NOMO-1 treated with DMSO at 0.1 percent for 48 hours (cell line): ENCODE data around the gene H2AZ1.

Experiments used
- DNase-seq: peaks from one replicate; lab custom pipeline; 2025; ENCODE audit not compliant: unreplicated experiment; lab: John Stamatoyannopoulos, UW

H2AZ1 gene

DNA sequence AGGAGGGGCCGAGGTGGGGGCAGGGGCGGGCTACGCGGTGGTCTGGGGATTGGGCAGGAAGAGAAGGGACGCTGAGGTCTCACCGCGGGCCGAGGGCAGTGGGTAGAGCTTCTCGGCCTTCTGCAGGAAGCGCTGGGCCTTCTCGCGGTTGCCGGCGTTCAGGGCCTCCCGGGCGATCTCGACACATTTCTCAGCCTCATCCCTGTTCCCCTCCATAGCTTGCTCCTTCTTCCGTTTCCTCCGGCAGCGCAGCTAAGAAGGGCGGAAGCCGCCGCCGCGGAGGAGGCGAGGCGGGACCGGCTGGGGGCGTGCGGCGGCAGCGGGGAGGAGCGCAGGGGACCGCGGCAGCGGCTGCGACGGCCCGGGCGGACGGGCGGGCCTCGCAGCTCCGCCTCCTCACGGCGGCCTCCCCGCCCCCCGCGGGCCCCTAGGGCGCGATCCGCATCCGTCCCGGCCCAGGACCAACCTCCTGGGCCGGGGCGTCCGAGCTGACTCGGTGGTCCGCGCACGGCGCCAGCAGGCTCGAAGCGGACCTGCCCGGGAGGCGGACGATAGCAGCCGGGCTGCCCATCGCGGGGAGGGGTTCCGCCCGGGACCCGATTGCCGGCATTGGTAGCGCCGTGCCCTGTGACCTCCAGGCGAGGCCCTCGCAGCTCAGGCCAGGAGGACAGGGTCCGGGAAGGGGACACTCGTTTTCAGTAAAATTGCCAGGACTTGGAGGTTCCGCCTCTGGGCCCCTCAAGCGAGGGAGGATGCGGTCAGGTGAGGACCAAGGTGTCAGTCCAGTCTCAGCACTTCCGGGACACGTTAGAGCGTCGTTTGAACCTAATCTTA is 3.5 kb downstream of the H2AZ1 start, which contains the start of gene DNAJB14:
DNAJB14 (minus strand) TSS at position 263 of the 834 bp plus-strand sequence; CDS start at position 216, 47 bp downstream.
- DNase-seq, result peak; percentile 76

- no peak for DNase-seq
Observed at GRCh38 chr4:99945718-99946355, 4.2 kb downstream of the H2AZ1 start.

DNA sequence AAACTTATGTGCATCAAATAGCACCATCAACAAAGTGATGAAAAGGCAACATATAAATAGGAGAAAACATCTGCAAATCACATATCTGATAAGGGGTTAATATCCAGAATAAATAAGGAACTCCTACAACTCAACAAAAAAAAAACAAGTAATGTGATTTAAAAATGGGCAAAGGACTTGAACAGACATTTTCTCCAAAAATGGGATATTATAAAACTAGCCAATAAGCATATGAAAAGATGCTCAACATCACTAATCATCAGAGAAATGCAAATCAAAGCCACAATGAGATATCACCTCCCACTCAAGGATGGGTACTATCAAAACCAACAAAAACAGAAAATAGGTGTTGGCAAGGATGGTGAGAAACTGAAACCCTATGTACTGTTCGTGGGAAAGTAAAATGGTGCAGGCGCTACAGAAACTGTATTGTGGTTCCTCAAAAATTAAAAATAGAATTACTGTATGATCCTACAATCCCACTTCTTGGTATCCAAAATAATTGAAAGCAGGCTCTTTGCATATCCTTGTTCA is 6.1 kb downstream of the H2AZ1 start:
- DNase-seq, result no peak

GRCh38 chr4:99938243-99938753 is 11.8 kb downstream of the H2AZ1 start:
- DNase-seq, result no peak

- DNase-seq, result peak; percentile 12
Observed at GRCh38 chr4:99934891-99935290, 15.2 kb downstream of the H2AZ1 start.

DNA sequence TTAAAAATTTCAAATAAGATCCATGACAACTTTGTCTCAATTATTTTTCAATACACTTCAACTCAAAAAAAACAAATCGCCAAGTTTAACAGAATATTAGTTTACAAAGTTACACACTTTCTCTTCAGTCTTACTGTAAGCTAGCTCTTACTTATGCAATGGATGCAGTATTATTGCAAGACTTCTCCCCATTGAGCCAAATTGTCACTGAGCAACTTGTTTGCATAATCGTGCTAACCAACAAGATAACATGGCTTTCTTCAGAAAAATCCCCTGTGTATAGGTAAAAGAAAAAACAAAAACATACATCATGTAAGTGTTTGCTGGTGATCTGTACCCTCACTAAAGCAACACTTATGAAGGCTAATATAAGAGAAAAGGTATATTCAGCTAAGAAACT is 22.5 kb downstream of the H2AZ1 start:
- DNase-seq, result no peak

GRCh38 chr4:99921174-99921573 is 28.9 kb downstream of the H2AZ1 start:
- DNase-seq, result no peak

GRCh38 chr4:99918656-99919055 is 31.4 kb downstream of the H2AZ1 start:
- DNase-seq, result no peak

GRCh38 chr4:99917575-99917974 is 32.5 kb downstream of the H2AZ1 start:
- no peak for DNase-seq

DNA sequence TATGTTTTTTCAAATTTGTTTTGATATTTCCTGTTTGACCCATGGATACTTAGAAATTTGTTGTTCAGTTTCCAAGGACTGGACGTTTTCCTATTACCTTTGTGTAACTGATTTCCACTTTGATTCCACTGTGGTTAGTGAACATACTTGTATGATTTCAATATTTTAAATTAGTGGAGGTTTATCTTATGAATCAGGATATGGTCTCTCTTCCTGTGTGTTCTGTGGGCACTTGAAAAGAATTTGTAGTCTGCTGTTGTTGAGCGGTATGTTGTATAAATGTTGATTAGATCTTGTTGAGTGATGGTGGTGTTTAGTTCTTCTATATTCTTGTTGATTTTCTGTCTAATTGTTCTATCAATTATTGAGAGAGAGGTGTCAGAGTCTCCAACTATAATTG is 34.6 kb downstream of the H2AZ1 start:
- no peak for DNase-seq
